ENCODE measurements around the gene GATA5. TPM values are rescaled to one million over a fixed set of nuclear protein-coding genes. Genes with fewer than 3 reads are reported as not detected.

Gene GATA5, protein sequence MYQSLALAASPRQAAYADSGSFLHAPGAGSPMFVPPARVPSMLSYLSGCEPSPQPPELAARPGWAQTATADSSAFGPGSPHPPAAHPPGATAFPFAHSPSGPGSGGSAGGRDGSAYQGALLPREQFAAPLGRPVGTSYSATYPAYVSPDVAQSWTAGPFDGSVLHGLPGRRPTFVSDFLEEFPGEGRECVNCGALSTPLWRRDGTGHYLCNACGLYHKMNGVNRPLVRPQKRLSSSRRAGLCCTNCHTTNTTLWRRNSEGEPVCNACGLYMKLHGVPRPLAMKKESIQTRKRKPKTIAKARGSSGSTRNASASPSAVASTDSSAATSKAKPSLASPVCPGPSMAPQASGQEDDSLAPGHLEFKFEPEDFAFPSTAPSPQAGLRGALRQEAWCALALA
- total RNA-seq = 10 to 100 TPM in 1 of 2 donors, 1 to 10 TPM in 1; 1.4 to 15.2 TPM
- polyA plus RNA-seq = 1 to 10 TPM in 1 of 2 donors, under 1 TPM in 1; 0.49 to 1.2 TPM
- long read RNA-seq, donor 1, transcript GATA5-201 (7 exons, 2,595 nt) = major isoform, 11 of 11 reads
- long read RNA-seq, donor 1, partial matches to known transcripts = 0 of 11 reads
- long read RNA-seq, donor 1, other reads (novel, unspliced or antisense) = 0 of 11 reads
- long read RNA-seq, donor 2, partial matches to known transcripts = 5 of 9 reads
- long read RNA-seq, donor 2, other reads (novel, unspliced or antisense) = 0 of 9 reads
- long read RNA-seq, donor 3, partial matches to known transcripts = 0 of 3 reads
- long read RNA-seq, donor 3, other reads (novel, unspliced or antisense) = 0 of 3 reads
- long read RNA-seq, donor 4, transcript GATA5-201 (7 exons, 2,595 nt) = major isoform, 11 of 17 reads
- long read RNA-seq, donor 4, partial matches to known transcripts = 6 of 17 reads
- long read RNA-seq, donor 4, other reads (novel, unspliced or antisense) = 0 of 17 reads
- long read RNA-seq, donor 5, transcript GATA5-201 (7 exons, 2,595 nt) = major isoform, 10 of 20 reads
- long read RNA-seq, donor 5, partial matches to known transcripts = 10 of 20 reads
- long read RNA-seq, donor 5, other reads (novel, unspliced or antisense) = 0 of 20 reads

- Histone ChIP-seq H3K27ac (ENCODE audit: low read depth in 1 of 2, low read length in 1 of 2) (no peak within 1 kb of the TSS), H3K4me3 (peak within 1 kb of the TSS; percentile 41), H3K4me1 (ENCODE audit: control insufficient read depth in 5 of 5, insufficient read depth in 5 of 5, low read length in 5 of 5) (peaks cover 0 to 40% (median 5%) of the 10 kb centered on the region in 5 donors), H3K27me3 (ENCODE audit: control insufficient read depth in 3 of 3, insufficient read depth in 3 of 3, low read length in 2 of 3) (peaks cover 0 to 22% (median 17%) of the 10 kb centered on the region in 3 donors), H3K9ac (ENCODE audit: insufficient read depth in 1 of 2, low read length in 2 of 2) (no peak within 1 kb of the TSS), H3K36me3 (ENCODE audit: control insufficient read depth in 4 of 4, insufficient read depth in 4 of 4, low read length in 4 of 4) (peaks cover 0 to 18% (median 3%) of the 10 kb centered on the region in 4 donors), H3K9me3 (ENCODE audit: control insufficient read depth in 4 of 4, insufficient read depth in 3 of 4, low read length in 3 of 4) (no peaks in the 10 kb centered on the region)
- ATAC-seq (ENCODE audit: insufficient read depth, low FRiP score) (no peak), DNase-seq (no peak)
- no peak for TF ChIP-seq CTCF (IDR thresholded peaks at IDR 0.05; ENCODE audit: control extremely low read depth, extremely low read depth)
- 1 to 10% methylated on average over 2 to 37 of the region's 37 CpGs for whole genome bisulfite sequencing, 2 donors
Observed at GRCh38 chr20:62475772-62476055, at the start of gene GATA5. Gene GATA5, minus strand, starts transcription at chr20:62475995. Its CDS starts 474 bp downstream, at chr20:62475521.

GRCh38 chr20:62525014-62525413 lies 49.2 kb upstream of the GATA5 start:
- peaks cover 0 to 11% (median 8%) of the 10 kb centered on the region in 3 donors for H3K27me3 ChIP-seq (ENCODE audit: control insufficient read depth in 3 of 3, insufficient read depth in 3 of 3, low read length in 2 of 3)
- ATAC-seq (ENCODE audit: insufficient read depth, low FRiP score) (no peak), DNase-seq (no peak)
- WGBS, 2 donors = 47 to 58% methylated on average over 14 to 15 of the region's 15 CpGs
- H3K9ac ChIP-seq (ENCODE audit: insufficient read depth in 1 of 2, low read length in 2 of 2) = no peak overlapping the region
- TF ChIP-seq CTCF (IDR thresholded peaks at IDR 0.05; ENCODE audit: control extremely low read depth, extremely low read depth) = no peak
- no peak overlapping the region for H3K27ac ChIP-seq (ENCODE audit: low read depth in 1 of 2, low read length in 1 of 2)
- peaks cover 0 to 5% (median 0%) of the 10 kb centered on the region in 4 donors for H3K9me3 ChIP-seq (ENCODE audit: control insufficient read depth in 4 of 4, insufficient read depth in 3 of 4, low read length in 3 of 4)
- H3K36me3 ChIP-seq (ENCODE audit: control insufficient read depth in 4 of 4, insufficient read depth in 4 of 4, low read length in 4 of 4) = no peaks in the 10 kb centered on the region
- peaks cover 0 to 33% (median 8%) of the 10 kb centered on the region in 5 donors for H3K4me1 ChIP-seq (ENCODE audit: control insufficient read depth in 5 of 5, insufficient read depth in 5 of 5, low read length in 5 of 5)
- H3K4me3 ChIP-seq = no peak overlapping the region

GRCh38 chr20:62524505-62524911 lies 48.7 kb upstream of the GATA5 start:
- no peak overlapping the region for H3K27ac ChIP-seq (ENCODE audit: low read depth in 1 of 2, low read length in 1 of 2)
- H3K4me3 ChIP-seq = no peak overlapping the region
- H3K9ac ChIP-seq (ENCODE audit: insufficient read depth in 1 of 2, low read length in 2 of 2) = no peak overlapping the region
- H3K4me1 ChIP-seq (ENCODE audit: control insufficient read depth in 5 of 5, insufficient read depth in 5 of 5, low read length in 5 of 5) = peaks cover 0 to 27% (median 4%) of the 10 kb centered on the region in 5 donors
- no peak for TF ChIP-seq CTCF (IDR thresholded peaks at IDR 0.05; ENCODE audit: control extremely low read depth, extremely low read depth)
- H3K36me3 ChIP-seq (ENCODE audit: control insufficient read depth in 4 of 4, insufficient read depth in 4 of 4, low read length in 4 of 4) = no peaks in the 10 kb centered on the region
- 17 to 24% methylated on average over 10 of the region's 10 CpGs for WGBS, 2 donors
- DNase-seq = peak; percentile 77 to 95 (median 92)
- H3K9me3 ChIP-seq (ENCODE audit: control insufficient read depth in 4 of 4, insufficient read depth in 3 of 4, low read length in 3 of 4) = peaks cover 0 to 5% (median 0%) of the 10 kb centered on the region in 4 donors
- peaks cover 0 to 11% (median 8%) of the 10 kb centered on the region in 3 donors for H3K27me3 ChIP-seq (ENCODE audit: control insufficient read depth in 3 of 3, insufficient read depth in 3 of 3, low read length in 2 of 3)
- no peak for ATAC-seq (ENCODE audit: insufficient read depth, low FRiP score)
